Ammon's horn (tissue), 1 donor: ENCODE results near the gene SDK1.
A peak's percentile ranks its signal among the peaks of the same experiment; 100 is the strongest.

ENCODE experiments used
- DNase-seq: peaks from one replicate; pipeline ENCODE4 v3.0.0-alpha.2; 2016; ENCODE audit warnings: low spot score

The SDK1 gene

DNA sequence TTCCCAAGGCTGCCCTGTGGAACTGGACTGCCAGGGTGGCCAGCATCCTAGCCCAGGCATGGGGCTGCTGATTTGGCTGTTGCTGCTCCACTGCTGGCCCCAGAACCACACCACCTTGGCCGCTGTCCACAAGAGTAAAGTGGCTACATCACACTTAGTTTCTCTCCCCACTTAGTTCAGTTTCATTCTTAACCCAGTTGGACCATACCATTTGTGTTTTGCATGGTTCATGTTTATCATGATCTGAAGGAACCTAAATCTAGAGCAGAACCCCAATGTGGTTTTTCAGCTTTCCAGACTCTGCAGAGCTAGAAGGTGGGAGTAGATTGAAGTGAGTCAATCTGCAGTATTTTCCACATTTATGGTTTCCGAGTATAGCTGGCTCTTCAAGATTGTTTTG is 32.8 kb downstream of the SDK1 start:
- no peak for DNase-seq

DNA sequence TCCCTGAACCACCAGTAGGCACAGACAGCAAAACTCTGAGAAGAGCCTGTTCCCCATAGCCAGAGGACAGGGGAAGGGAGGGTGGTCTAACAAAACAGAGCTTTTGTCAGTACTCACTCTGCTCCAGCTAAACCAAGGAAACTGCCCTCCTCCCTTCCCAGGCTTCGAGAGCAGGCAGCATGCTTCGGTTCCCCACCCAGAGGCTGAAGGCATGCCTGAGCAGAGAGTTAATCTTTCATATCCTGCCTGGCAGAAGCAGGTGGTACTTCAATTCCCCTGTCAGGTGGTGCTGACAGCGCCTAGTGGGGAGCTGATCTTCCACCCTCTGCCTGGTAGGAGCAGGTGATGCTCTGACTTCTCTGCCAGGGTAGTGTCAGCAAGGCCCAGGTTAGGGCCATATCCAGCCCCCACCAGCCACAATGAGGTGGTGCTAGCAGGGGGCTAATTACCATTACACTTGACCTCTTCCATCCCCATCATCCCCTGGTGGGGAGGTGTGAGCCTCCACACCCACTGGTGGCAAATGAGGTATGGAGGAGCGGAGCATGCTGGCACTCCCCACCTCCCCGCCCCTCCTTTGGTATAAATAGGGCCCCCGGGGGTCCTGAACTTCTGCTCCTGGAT is 35.1 kb downstream of the SDK1 start:
- no peak for DNase-seq

GRCh38 chr7:3338161-3338560 is 37.1 kb downstream of the SDK1 start:
- DNase-seq = no peak

DNA sequence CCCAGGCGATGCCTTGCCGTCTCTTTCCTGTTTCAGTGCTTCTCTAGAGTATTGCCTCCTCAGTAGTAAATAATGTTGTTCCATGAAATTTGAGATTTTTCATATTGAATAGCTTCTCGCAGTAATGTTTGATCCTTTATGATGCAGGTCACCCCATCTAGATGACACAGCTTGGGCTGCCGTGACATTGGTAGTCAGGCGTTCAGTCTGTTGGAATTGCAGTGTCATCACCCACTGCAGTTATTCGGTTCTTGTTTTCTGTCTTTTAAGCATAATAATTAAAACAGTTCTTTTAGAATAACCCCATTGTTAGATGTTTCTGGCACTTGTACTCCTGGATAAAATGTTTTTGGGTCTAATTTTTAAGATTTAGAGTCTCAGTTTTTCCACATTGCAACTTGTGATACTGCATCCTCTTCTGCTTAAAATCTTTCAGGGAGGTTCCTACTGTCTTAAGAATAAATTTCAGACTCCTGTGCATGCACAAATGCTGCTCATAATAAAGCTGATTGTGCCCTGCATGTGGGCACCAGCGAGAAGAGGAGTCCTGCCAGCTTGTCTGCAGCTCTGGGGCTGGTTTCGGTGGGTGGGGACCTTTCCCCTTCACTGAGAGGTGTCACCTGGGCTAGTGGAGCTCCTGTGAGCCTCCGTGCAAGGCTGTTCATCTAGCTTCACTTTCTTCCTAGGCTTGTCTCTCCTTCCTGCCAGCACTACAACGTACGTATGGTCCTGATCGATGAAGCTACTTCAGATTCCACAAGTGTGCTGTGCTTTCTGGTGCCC is 44.8 kb downstream of the SDK1 start:
- no peak for DNase-seq

DNA sequence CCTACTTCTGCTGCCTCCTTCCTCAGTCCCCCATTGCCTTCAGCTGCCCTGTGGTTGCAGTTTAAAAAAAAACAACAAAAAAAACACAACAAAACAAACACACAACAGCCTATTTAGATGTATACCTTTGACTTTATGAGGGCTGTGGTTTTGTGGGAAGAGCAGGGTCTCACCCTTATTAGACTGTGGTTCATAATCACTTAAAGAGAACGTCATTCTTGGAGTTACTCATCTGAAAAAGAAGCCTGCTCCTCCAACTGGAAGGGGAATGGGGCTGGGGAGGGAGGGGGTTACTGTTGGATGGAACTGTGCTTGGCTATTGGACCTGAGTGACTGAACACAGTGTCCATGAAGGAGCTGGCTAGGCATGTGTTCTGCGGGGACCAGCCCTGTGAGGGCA is 48.1 kb downstream of the SDK1 start:
- no peak for DNase-seq

DNA sequence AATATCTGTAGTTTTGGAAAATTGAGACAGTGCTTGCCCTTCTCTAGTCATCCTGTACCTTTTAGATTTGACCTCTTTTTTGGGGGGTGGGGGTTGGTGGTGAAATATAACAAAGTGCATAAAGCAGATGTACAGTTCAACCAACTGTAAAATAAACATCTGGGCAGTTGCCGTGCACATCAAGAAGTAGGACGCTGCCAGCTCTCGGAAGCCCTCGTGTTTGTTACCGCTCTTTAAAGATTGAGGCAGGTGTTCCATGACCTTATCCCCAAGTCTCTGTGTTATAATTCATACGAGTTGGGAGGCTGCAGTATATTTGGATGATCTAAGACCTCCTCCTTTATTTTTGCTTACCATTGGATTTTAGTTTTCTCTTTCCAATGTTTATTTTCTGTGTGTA is 55.1 kb downstream of the SDK1 start:
- DNase-seq = no peak

GRCh38 chr7:3358991-3359390 is 57.9 kb downstream of the SDK1 start:
- peak; percentile 8 for DNase-seq

GRCh38 chr7:3367261-3367660 is 66.2 kb downstream of the SDK1 start:
- no peak for DNase-seq

DNA sequence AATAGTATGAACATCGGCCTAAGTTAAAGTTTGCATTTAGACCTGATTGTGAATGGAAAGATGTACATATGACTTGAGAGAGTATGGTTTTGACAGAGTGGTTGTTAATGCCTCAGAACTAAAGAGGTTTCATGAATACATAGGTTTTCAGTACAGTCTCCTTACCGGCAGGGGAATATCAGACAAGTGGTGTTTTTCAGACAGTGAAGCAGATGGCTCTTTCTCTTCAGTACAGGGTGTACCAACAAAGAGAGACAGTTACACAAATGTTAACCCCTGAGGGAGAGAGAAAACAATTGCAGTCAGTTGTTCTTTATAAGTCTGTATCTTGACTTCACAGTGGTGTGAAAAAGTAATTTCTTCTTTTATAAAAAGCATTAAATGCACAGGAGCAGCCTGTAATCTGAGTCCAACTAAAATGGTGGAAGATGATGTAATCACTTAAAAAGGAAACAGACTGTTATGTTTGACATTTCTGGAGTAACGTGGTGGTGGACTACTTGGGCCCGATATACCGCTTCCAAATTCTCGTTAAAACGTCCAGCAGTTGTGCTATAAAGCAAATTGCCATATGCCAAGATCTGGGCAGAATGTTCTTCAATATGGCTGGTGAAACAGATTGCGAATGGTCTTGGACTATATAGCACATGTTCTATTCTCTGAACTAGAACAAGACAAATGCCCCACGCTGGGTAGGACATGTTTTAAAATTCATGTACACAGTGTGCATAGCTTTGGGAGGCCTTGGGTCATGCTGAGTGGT is 69.2 kb downstream of the SDK1 start:
- DNase-seq = peak; percentile 23

DNA sequence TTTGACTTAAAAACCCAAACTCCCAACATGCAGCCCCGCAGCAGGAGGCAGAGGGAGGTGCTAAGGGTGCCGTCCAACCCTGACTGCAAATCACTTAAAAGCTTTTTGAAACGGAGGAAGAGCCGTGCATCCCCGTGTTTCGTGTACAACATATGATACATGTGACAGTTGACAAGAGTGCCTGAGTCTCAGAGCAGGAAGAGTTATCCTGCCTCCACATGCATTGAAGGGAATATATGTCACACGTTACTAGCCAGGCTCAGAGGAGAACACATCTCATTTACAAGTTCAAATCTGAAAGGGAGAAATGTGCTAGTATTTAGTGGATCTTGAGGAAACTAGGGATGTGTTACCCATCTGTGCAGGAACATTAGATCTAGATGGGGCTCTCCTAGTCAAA is 69.9 kb downstream of the SDK1 start:
- DNase-seq = no peak

DNA sequence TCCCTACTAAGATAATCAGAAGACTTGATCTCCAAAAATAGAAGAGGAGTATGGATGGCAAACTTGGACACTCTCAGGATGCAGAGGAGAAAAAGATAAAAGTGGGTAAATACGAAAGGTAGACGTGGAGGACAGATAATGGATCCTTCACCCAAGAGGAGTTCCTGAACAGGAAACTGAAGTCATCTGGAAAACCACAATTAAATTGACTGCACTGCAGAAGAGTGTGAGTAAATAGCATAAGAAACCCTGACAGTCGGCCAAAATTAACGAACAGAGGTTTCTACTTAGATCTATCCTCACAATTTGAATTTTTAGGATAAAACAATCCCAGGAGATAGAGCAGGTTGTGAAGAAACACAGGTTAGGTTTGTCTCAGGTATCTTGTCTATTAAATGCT is 70.5 kb downstream of the SDK1 start:
- DNase-seq = no peak

DNA sequence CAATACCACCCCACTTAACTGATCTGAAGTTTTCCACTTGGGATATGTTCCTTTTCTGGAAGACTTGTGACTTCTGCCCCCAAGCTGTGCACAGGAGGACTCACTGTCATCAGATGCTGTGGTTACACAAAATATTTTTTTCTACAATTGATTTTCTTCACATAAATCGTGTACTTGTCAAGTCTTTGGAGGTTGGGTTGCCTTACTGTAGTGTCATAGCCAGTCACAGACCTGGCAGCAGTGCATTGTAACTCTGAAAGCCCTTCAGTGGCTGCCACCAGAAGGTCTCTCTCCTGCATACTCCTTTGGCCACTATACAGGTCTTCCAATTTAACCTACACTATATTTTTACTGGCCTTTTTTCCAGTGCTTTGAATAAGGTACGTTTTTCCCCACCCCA is 73.2 kb downstream of the SDK1 start:
- DNase-seq = no peak

GRCh38 chr7:3378390-3379150 is 77.5 kb downstream of the SDK1 start:
- DNase-seq = no peak

DNA sequence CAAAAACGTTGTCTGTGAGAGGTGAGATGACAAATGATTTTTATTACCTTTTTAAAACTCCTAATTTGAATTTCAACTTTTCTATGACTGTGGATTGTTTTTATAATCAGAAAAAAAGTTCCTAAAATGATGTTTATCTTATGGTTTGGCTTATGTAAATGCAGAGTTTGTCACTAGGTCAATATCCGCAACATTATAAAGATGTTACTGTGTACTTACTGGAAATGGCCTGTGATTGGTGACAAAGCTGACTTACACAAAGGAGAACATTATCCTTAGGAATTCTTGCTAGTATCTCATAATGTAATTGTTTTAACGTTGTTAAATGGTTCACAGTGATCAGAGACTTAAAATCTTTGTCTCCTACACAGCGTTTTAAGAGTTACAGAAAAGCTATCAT is 79.0 kb downstream of the SDK1 start:
- no peak for DNase-seq

GRCh38 chr7:3380886-3381685 is 80.0 kb downstream of the SDK1 start:
- no peak for DNase-seq

- DNase-seq = no peak
Measured at GRCh38 chr7:3386423-3387190, 85.6 kb downstream of the SDK1 start.

- no peak for DNase-seq
Measured at GRCh38 chr7:3393862-3394261, 92.8 kb downstream of the SDK1 start.

DNA sequence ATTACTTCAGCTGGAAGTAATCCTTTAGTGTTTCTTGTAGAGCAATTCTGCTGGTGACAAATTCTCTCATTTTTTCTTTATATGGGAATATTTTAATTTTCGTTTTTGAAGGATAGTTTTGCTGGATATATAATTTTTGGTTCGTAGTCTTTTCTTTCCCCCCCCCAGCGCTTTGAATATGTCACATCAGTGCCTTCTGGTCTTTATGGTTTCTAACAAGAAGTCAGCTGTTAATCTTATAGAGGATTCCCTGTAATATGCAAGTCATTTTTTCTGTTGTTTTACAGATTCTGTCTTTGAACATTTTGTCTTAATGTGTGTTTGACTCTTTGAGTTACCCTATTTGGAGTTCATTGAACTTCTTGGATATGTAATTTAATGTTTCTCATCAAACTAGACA is 96.3 kb downstream of the SDK1 start:
- no peak for DNase-seq

GRCh38 chr7:3399858-3400257 is 98.8 kb downstream of the SDK1 start:
- no peak for DNase-seq

DNA sequence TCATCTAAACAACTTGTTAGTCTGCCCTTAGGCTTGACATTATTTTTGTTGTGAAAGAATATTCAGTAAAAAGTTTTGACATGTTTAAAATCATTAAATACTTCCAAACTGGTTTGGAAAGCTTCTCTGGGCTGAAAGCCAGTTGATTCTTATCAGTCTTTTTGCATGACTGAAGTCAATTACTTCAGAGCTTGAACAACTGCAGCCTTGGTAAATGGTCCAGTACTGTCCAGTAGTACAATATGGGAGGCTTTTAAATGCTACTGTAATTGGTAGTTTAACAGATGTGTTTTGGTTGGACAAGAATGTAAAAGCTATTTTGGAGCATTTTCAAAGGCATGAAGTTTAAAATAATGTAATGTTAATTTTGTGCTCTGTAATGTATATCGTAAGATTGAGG is 103.4 kb downstream of the SDK1 start:
- no peak for DNase-seq
